Keratinocyte (primary cell): ENCODE measurements around the gene TAC3.

Source experiments
- EZH2 ChIP-seq: IDR thresholded peaks from one replicate; pipeline ENCODE4 v1.6.1; 2012; ENCODE audit warnings: inconsistent platforms, mild to moderate bottlenecking, low read length, moderate library complexity
- TF ChIP-seq, protein P1 (sequence below), 3 experiments: IDR thresholded peaks in 1 of 3; conservative IDR thresholded peaks in 1 of 3; optimal IDR thresholded peaks in 1 of 3; 2 replicates in 2 of 3; 3 replicates in 1 of 3; pipeline versions ENCODE3 to v1.5.1; 2011; ENCODE audit warnings: low read length in 3 of 3, mild to moderate bottlenecking in 3 of 3, moderate library complexity in 2 of 3, control low read depth in 1 of 3, inconsistent platforms in 1 of 3; ENCODE audit not compliant: insufficient read depth in 2 of 3; ENCODE audit errors: extremely low read depth in 1 of 3

GRCh38 chr12:57003395-57003794, 12.9 kb downstream of the TAC3 start:
- TF ChIP-seq, protein P1, sequence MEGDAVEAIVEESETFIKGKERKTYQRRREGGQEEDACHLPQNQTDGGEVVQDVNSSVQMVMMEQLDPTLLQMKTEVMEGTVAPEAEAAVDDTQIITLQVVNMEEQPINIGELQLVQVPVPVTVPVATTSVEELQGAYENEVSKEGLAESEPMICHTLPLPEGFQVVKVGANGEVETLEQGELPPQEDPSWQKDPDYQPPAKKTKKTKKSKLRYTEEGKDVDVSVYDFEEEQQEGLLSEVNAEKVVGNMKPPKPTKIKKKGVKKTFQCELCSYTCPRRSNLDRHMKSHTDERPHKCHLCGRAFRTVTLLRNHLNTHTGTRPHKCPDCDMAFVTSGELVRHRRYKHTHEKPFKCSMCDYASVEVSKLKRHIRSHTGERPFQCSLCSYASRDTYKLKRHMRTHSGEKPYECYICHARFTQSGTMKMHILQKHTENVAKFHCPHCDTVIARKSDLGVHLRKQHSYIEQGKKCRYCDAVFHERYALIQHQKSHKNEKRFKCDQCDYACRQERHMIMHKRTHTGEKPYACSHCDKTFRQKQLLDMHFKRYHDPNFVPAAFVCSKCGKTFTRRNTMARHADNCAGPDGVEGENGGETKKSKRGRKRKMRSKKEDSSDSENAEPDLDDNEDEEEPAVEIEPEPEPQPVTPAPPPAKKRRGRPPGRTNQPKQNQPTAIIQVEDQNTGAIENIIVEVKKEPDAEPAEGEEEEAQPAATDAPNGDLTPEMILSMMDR (optimal IDR thresholded peaks at IDR 0.05 in 1 of 3, IDR thresholded peaks at IDR 0.05 in 1 of 3, conservative IDR thresholded peaks at IDR 0.05 in 1 of 3; ENCODE audit: extremely low read depth in 1 of 3, insufficient read depth in 2 of 3, low read length in 3 of 3) = no peak
- TF ChIP-seq EZH2 = no peak
